ENCODE results near the gene MIDN.
A peak's percentile ranks its signal among the peaks of the same experiment; 100 is the strongest.
"Not testable (repeated sequence)": the region's sequence is repeated elsewhere in the genome, so short reads cannot be mapped to it uniquely, and the experiment has no call there.

MIDN gene

DNA sequence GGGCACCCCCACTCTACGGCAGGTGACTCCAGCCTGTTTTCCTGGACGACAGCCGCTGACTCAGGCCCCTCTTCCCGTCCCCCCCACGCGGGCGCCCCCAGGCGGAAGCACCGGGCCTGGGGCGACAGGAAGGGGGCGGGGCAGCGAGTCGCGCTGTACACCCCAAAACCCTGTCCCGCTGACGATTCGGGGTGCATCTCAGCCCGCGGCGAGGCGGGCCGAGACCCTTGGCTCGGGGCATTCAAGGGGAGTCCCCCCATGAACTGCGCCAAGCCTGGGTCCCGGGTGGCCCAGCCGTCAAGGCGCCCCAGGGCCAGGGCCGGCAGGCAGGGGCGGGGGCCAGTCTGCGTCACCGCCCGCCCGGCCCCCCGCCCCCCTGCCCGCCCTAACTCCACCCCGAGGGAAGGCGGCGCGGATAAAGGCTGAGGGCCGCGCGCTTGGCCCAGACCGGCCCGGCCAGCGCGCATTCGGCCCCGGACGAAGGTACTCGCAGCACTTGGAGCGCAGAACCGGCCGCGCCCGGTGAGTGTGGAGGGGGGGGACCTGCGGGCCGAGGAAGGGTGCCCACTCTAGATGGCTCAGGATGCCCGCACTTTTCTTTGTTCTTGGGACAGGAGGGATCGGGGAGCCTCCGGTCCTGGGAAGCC is at the start of gene MIDN:
Gene MIDN (plus strand): TSS at position 445 of the 647 bp plus-strand sequence. CDS start 1,714 bp downstream, outside the sequence.
- DNase-seq = peak; percentile 84 to 94 (median 93)

DNA sequence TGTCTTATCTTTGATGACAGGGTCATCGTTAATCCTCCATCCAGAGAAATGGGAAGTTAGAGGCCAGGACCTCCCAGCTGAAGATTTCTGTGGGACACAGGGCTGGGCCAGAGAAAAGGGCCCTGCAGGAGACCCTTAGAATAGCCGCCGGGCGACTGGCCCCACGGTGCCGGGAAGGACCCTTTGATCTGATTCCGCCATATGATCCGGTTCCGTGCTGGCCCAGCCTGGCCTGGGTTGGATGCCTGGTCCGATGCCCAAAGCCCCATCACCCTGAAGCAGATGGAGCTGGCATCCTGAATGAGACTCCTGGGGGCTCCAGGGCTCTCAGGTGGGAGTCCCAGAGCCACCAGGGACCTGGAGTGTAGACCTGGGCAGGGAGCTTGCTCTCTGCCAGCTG is 48.9 kb upstream of the MIDN start:
- DNase-seq = no peak

DNA sequence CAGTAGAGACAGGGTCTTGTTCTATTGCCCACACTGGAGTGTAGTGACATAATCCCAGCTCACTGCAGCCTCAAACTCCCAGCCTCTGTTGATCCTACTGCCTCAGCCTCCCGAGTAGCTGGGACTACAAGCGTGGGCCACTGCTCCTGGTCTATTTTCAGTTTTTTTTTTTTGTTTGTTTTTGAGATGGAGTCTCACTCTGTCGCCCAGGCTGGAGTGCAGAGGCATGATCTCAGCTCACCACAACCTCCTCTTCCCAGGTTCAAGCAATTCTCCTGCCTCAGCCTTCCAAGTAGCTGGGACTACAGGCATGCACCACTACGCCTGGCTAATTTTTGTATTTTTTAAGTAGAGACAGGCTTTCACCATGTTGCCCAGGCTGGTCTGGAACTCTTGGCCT is 47.8 kb upstream of the MIDN start:
- DNase-seq = not testable (repeated sequence)

DNA sequence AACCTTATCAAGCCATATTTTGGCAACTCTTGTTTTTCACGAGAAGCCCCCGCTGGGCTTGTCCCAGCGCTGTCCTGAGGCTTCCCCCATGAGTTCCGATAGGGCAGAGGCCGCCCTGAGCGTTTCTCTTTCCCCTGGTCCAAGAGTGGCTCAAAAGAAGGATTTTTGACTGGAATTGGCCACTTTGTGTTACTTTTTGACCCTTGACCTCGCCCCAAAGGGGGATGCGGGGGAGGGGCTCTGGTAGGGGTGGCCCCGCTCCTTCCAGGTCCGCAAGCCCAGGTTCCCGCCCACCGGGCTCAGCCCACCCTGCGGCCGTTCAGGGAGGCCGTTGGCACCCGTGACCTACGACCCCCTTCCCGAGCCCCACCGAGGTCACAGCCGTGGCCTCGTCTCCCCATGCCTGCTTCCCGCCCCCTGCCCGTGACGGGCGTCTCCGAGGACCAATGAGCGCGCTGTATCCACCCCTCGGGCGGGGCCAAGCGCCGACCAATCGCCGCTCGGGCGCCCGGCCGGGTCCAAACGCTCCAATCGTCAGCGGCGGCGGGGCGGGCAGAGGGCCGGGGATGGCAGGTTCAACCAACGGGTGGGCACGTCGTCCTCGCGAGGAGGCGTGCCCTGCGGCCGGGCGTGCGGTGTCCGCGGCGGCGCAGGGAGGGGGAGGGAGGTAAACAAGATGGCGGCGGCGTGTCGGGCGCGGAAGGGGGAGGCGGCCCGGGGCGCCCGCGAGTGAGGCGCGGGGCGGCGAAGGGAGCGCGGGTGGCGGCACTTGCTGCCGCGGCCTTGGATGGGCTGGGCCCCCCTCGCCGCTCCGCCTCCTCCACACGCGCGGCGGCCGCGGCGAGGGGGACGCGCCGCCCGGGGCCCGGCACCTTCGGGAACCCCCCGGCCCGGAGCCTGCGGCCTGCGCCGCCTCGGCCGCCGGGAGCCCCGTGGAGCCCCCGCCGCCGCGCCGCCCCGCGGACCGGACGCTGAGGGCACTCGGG is 43.0 kb upstream of the MIDN start, which contains the start of gene STK11:
Gene STK11 (plus strand): TSS at position 665 of the 986 bp plus-strand sequence. CDS start 1,136 bp downstream, outside the sequence.
- DNase-seq = peak; percentile 98 to 99 (median 98)

DNA sequence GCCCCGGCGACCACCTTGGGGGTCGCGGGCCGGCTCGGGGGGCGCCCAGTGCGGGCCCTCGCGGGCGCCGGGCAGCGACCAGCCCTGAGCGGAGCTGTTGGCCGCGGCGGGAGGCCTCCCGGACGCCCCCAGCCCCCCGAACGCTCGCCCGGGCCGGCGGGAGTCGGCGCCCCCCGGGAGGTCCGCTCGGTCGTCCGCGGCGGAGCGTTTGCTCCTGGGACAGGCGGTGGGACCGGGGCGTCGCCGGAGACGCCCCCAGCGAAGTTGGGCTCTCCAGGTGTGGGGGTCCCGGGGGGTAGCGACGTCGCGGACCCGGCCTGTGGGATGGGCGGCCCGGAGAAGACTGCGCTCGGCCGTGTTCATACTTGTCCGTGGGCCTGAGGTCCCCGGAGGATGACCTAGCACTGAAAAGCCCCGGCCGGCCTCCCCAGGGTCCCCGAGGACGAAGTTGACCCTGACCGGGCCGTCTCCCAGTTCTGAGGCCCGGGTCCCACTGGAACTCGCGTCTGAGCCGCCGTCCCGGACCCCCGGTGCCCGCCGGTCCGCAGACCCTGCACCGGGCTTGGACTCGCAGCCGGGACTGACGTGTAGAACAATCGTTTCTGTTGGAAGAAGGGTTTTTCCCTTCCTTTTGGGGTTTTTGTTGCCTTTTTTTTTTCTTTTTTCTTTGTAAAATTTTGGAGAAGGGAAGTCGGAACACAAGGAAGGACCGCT is 42.1 kb upstream of the MIDN start:
- DNase-seq = peak in 2 of 3 experiments; percentile 50 to 54

DNA sequence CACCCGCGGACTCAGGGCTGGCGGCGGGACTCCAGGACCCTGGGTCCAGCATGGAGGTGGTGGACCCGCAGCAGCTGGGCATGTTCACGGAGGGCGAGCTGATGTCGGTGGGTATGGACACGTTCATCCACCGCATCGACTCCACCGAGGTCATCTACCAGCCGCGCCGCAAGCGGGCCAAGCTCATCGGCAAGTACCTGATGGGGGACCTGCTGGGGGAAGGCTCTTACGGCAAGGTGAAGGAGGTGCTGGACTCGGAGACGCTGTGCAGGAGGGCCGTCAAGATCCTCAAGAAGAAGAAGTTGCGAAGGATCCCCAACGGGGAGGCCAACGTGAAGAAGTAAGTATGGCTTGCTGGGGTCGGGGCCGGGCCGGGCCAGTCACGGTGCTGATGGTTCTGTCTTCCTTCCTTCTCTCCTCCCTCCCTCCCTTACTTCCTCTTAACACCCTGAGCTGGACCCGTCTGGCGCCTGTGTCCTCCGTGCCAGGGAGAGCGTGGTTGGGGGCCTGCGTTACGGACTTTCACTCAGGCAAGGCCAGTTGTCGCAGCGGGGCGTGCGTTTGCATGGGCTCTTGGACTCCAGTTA is 41.4 kb upstream of the MIDN start:
- peak; percentile 24 to 63 (median 55) for DNase-seq

DNA sequence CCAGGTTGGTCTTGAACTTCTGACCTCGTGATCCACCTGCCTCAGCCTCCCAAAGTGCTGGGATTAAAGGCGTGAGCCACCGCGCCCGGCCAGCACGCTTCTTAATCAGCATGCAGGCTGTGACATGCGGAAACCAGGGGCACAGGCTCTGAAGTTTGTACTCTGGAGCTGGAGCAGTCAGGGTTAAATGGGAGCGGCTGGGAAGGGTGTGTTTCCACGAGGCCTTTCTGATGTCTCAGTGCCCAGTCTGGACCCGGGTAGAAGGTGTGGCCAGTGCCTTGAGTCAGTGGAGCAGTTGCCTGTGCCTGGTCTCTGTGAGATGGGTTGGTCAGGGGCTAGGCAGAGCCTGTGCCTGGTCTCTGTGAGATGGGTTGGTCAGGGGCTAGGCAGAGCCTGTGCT is 39.6 kb upstream of the MIDN start:
- not testable (repeated sequence) for DNase-seq

DNA sequence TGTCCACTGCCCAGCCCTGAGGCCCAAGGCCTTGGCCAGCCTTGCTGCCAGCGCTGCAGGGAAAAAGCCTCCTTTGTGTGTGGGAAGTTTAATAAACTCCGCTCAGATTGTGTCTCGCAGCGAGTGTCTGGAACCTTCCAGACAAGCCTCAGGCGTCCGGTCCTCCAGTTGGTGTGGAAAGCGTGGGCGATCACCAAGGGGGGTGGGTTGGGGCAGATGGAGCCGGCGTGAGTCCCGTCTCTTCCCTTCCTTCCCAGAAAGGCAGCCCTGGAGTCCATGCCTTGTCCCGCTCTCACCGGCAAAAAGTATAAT is 38.2 kb upstream of the MIDN start:
- DNase-seq = no peak

DNA sequence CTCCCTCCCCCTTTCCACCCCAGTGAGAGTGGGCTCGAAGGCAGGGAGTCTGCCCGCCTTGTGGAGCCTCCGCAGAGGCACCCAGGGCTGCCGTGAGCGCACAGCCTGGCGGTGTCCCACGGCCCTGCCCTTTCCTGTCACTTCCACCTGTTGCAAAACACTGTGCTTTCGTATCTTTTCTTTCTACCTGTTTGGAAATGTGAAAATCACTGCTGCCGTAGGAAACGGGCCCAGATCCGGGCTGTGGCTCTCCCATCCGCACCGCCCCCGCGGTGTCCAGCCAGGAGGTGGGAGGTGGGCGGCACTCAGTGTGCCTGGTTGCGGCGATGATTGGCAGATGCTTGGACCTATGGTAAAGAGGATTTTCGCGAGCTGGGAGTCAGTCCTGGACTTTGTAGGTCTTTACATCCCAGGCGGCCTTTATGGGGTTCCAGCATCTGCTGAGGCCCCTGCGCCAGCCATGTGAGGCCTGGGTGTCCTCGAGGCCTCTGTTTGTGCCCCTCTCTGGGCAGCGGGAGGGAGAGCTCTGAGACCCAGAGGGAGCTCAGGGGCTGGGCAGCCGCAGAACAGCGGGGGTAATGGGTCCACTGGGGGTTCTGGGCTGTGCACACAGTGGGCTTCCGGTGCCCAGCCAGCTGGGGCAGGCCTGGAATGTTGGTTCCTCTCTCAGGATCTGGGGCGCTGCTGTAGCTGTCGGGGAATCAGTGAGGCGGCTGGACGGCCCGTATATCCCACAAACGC is 36.7 kb upstream of the MIDN start:
- no peak for DNase-seq

DNA sequence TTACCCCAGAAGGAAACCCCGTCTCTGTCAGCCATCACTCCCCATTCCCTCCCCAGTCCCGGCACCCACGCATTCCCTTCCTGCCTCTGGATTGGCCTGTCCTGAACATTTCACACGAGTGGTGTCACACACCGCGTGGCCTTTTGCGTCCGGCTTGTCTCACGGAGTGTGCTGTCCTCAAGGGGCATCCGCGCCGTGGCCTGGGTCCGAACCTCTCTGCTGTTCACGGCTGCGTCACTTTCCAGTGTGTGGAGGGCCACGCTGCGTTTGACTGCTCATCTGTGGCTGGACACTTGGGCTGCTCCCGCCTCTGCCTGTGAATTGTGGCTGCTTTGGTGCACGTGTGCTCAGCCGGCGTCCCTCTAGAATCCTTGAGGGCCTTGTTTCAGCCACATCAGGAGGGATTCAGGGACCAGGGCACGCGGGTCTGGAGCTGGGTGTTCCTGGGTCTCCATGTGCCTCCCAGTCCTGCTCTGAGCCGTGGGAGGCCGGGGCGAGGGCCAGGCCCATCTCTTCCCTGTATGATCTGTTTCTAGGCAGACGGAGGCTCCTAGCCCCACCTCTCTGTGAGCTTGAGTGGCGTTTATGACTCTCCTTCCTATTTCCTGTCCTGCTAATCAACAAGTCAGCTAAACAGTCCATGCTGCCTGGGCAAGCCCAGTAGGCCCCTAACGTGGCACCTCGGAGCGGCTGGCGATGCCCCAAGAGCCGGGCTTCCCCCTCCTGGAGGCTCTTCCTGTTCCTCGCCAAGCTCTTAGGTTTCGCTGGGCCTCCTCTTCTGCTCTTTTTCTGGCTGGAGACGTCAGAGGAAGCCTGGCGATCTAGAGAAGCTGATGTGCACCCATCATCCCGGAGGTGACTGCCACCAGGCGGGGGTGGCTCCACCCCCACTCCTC is 34.7 kb upstream of the MIDN start:
- DNase-seq = peak in 1 of 3 experiments; percentile 7

DNA sequence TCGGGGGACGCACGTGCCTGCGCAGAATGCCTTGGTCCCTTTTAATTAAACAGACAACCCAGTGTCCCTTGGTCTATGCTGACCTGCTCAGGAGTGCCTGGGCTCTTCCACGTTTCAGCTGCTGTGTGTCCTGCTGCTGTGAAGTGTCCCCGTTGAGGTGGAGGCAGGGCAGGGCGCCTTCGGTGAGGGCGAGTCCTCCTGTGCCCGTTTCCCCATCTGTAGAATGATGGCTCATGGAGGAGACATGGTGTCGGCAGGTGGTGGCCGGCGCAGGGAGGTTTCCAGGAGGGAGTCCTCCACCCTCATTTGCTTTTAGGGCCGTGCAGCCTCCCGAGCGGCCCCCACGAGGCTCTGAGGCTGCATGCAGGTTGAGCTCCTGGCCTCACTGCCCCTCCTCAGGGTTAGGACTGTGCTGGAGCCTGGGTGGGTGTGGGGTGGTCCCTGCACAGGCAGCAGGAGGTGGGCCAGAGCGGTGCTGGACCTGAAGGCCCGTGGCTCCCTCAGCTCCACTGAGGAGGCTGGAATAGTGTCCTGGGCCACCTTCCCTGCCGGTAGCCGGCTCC is 34.0 kb upstream of the MIDN start:
- no peak for DNase-seq

DNA sequence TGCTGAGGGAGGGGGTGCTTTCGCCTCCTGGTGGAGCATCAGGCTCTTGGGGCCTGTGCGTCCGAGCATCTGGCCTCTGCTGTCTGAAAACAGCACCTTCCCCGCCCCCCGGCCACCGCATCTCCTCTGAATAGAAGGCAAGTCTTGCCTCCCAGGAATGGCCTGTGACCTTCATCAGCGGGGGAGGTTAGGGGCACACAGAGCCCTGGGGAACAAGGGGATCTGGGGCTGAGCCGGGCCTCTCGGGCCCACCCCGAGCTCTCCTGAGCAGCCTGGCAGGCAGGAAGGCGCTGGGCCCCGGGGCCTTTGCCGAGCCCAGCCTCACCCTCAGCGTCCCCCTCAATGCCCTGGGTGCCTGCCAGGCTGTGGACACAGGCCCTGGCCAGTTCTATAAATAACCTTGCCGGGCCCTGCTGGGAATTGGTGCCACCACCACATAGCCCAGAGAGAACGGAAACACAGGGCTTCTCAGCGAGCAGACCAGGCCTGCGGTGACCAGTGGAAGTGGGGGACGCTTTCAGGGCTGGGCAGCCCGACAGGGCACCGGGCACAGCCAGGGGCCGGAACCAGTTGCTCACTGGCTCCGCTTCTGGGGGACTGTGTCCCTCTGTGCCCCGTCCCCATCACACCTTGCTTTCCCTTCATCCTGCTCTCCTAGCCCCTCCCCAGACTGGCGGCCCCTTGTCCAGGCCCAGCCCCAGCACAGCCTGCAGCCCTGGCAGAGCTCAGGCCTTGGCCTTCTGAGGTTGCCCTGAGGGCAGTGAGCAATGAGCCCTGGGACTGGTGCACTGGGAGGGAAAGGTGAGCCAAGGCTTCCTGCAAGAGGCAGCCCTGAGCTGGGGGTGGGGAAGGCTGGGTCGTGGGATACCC is 33.3 kb upstream of the MIDN start:
- DNase-seq = no peak

DNA sequence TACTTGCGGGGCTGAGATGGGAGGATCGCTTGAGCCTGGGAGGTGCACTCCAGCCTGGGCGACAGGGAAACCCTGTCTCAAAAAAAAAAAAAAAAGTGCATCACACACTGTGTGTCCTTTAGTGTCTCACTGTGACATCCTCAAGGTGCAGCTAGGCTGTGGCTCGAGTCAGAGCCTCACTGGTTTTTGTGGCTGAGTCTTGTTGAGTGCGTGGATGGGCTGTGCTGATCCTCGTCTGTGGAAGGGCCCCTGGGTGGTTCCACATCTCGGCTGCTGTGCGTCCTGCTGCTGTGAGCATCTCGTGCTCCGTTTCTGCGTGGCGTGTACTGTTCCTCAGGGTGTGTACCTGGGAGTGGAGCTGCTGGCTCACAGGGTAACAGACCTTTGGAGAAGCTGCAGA is 31.6 kb upstream of the MIDN start:
- DNase-seq = no peak

DNA sequence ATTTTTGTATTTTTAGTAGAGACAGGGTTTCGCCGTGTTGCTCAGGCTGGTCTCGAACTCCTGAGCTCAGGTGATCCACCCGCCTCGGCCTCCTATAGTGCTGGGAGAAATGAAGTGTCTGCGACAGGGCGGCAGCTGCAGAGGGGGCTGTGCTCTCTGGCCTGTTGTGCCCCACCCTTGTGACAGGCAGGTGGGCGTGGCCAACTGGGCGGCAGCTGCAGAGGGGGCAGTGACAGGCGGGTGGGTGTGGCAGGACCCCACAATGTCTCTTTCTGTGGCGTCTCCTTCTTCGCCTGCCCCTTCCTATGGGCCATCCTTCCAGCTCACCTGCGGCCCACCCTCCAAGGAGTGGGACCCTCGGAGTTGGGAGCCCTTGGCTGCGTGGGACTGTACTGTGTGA is 31.0 kb upstream of the MIDN start:
- no peak for DNase-seq

DNA sequence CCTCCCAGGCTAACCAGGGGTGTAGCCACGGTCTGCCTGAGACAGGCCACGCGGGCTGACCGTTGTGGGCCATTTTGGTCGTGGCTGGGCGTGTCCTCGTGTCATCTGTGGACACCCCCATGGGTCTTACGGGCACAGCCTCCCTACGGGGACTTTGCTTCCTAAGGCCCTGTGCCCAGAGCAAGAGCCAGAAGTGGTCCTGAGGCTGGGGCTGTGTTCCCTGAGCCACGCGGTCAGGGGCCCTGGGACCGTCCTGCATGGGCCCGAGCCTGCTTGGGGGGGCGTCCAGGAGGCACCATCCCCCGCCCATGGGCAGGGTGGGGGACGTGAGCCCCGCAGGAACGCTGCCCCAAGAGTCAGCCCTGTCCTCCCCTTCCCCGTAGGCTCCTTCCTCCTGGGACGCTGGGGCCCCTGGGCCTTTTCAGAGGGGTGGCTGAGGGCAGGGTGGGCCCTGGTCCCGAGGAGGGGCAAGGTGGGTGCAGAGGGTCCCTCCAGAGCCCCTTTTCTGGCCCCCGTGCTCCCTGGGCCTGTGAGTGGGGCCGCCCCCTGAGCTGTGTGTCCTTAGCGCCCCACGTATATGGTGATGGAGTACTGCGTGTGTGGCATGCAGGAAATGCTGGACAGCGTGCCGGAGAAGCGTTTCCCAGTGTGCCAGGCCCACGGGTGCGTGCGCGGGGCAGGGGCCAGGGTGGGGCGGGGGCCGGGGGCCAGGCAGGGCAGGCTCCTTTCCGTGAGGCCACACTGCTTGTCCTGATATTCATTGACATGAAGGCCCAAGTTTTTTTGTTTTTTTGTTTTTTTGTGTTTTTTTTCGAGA is 29.4 kb upstream of the MIDN start:
- no peak for DNase-seq

DNA sequence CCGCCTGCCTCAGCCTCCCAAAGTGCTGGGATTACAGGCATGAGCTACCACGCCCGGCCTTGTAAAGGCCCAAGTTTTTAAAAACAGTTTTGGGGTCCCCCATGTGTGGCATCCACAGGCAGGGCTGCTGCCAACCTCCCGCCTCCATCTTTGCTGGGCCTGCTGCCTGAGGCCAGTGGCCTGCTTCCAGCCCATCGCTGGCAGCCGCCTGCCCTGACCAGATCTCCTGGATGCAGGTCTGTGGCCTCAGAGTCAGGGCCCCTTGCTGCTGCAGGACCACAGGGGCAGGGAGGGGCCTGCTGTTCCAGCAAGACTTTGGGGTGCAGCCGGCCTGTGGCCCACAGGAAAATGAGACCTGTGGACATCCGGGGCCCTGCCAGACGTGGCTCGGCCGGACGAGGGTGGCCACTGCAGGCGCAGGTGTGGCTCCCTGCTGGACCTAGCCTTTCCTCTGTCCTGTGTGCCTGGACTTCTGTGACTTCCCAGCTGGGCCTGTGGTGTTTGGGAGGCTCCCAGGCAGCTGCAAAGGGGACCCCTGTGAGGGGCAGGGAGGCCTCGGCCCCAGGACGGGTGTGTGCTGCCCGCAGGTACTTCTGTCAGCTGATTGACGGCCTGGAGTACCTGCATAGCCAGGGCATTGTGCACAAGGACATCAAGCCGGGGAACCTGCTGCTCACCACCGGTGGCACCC is 28.5 kb upstream of the MIDN start:
- DNase-seq = no peak

DNA sequence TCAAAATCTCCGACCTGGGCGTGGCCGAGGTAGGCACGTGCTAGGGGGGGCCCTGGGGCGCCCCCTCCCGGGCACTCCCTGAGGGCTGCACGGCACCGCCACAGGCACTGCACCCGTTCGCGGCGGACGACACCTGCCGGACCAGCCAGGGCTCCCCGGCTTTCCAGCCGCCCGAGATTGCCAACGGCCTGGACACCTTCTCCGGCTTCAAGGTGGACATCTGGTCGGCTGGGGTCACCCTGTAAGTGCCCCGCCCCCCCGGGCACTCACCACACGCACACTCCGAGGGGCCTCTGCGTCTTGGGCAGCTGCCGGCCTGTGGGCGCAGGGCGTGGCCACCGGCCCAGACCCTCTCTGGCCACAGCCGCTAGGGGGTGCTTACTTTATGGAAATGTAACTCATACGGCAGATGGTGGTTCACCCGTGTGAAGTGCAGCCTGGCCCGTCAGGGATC is 27.9 kb upstream of the MIDN start:
- no peak for DNase-seq
